Measurements from ENCODE around the gene ERLEC1. TPM values are rescaled to one million over a fixed set of nuclear protein-coding genes. Genes with fewer than 3 reads are reported as not detected.

Gene ERLEC1
- total RNA-seq, 1 experiment from 2014 or later, result 21.6 TPM

GRCh38 chr2:53793261-53793660 lies 6.4 kb downstream of the ERLEC1 start:
- peaks cover under 1% of the 10 kb centered on the region; the same call in 1 of the 2 replicates for H3K79me2 ChIP-seq (ENCODE audit: insufficient read depth, low read length)
- no peak overlapping the region for H2AK5ac ChIP-seq (ENCODE audit: insufficient read length, low read length)
- WGBS (ENCODE audit: extremely low coverage, insufficient read length, low lambda C conversion rate), result no CpG with 5 or more reads among the region's 3 CpGs
- no peaks in the 10 kb centered on the region for H3K27me3 ChIP-seq (ENCODE audit: insufficient read depth, low read length)
- no peak overlapping the region for H3K4me2 ChIP-seq (ENCODE audit: insufficient read depth, insufficient read length, low read length)
- H3K23ac ChIP-seq (ENCODE audit: insufficient read length, low read depth, low read length), result no peak overlapping the region
- H2BK5ac ChIP-seq (ENCODE audit: insufficient read length, low read length), result no peak overlapping the region
- no peak overlapping the region for H3K18ac ChIP-seq (ENCODE audit: insufficient read length, low read depth, low read length)
- Mint-ChIP-seq H3K9me3 (no peaks in the 10 kb centered on the region), H3K36me3 (ENCODE audit: insufficient read depth in 1 of 3, low read depth in 3 of 3) (peaks cover 3 to 20% (median 8%) of the 10 kb centered on the region in 3 experiments; a peak in 4 of 7 replicates), H3K27ac (no peak overlapping the region), H3K27me3 (ENCODE audit: low read depth) (no peaks in the 10 kb centered on the region), H3K4me3 (no peak overlapping the region), H3K4me1 (peaks cover 2 to 5% of the 10 kb centered on the region in 2 experiments; a peak in 1 of 4 replicates)
- no peak overlapping the region for H2BK20ac ChIP-seq (ENCODE audit: low read depth, low read length, poor library complexity, severe bottlenecking)
- no peak overlapping the region for H4K91ac ChIP-seq (ENCODE audit: insufficient read length, low read depth, low read length)
- no peak overlapping the region for H3K4ac ChIP-seq (ENCODE audit: low read depth, low read length)
- H3K9ac ChIP-seq (ENCODE audit: extremely low read depth, insufficient read length, low read length), result no peak overlapping the region
- H3K23me2 ChIP-seq (ENCODE audit: insufficient read length, low read depth, low read length, poor library complexity, severe bottlenecking), result no peaks in the 10 kb centered on the region
- no peak overlapping the region for H2BK12ac ChIP-seq (ENCODE audit: insufficient read length, low read depth, low read length)
- H2AFZ ChIP-seq (ENCODE audit: low read length), result no peak overlapping the region
- no peak overlapping the region for H4K8ac ChIP-seq (replicated peaks; ENCODE audit: insufficient read length, low read depth, low read length)
- H2BK15ac ChIP-seq (ENCODE audit: low read depth, low read length), result no peak overlapping the region
- DNase-seq, result no peak
- no peak overlapping the region for H4K5ac ChIP-seq (ENCODE audit: insufficient read length, low read depth, low read length)
- no peaks in the 10 kb centered on the region for H4K20me1 ChIP-seq (ENCODE audit: control insufficient read depth, insufficient read depth, insufficient read length)
- H3K9me3 ChIP-seq (ENCODE audit: control insufficient read depth, low read depth, low read length), result no peaks in the 10 kb centered on the region
- H3K14ac ChIP-seq (ENCODE audit: insufficient read depth, low read length), result no peak overlapping the region
- H3T11ph ChIP-seq (ENCODE audit: low read length), result no peak overlapping the region
- TF ChIP-seq, protein P1, sequence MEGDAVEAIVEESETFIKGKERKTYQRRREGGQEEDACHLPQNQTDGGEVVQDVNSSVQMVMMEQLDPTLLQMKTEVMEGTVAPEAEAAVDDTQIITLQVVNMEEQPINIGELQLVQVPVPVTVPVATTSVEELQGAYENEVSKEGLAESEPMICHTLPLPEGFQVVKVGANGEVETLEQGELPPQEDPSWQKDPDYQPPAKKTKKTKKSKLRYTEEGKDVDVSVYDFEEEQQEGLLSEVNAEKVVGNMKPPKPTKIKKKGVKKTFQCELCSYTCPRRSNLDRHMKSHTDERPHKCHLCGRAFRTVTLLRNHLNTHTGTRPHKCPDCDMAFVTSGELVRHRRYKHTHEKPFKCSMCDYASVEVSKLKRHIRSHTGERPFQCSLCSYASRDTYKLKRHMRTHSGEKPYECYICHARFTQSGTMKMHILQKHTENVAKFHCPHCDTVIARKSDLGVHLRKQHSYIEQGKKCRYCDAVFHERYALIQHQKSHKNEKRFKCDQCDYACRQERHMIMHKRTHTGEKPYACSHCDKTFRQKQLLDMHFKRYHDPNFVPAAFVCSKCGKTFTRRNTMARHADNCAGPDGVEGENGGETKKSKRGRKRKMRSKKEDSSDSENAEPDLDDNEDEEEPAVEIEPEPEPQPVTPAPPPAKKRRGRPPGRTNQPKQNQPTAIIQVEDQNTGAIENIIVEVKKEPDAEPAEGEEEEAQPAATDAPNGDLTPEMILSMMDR (conservative IDR thresholded peaks at IDR 0.05), result no peak
- no peak overlapping the region for H2BK120ac ChIP-seq (ENCODE audit: low read depth, low read length, poor library complexity, severe bottlenecking)
- no peak overlapping the region for H3K27ac ChIP-seq (ENCODE audit: insufficient read length, low read depth, low read length)
- peaks cover 5% of the 10 kb centered on the region for H3K79me1 ChIP-seq (ENCODE audit: insufficient read depth, low read depth, low read length, poor library complexity, severe bottlenecking)
- no peak overlapping the region for H3K56ac ChIP-seq (ENCODE audit: insufficient read length, low read depth, low read length)
- H3K4me1 ChIP-seq (ENCODE audit: insufficient read depth, low read length), result no peaks in the 10 kb centered on the region
